Lower leg skin (tissue), 3 donors: Measurements from ENCODE around the gene CHTOP.

Experiments
- CTCF ChIP-seq, 3 donors: fragments of 450-650 bp; IDR thresholded peaks; one replicate each; pipeline ENCODE4 v1.5.1; 2016; ENCODE audit warnings: antibody characterized with exemption in 3 of 3, mild to moderate bottlenecking in 3 of 3, moderate library complexity in 2 of 3
- POLR2A ChIP-seq, 2 donors: fragments of 450-650 bp; IDR thresholded peaks; one replicate each; pipeline ENCODE4 v1.6.1; 2016 to 2017; ENCODE audit warnings: antibody characterized with exemption in 2 of 2, mild to moderate bottlenecking in 1 of 2, moderate library complexity in 1 of 2

DNA sequence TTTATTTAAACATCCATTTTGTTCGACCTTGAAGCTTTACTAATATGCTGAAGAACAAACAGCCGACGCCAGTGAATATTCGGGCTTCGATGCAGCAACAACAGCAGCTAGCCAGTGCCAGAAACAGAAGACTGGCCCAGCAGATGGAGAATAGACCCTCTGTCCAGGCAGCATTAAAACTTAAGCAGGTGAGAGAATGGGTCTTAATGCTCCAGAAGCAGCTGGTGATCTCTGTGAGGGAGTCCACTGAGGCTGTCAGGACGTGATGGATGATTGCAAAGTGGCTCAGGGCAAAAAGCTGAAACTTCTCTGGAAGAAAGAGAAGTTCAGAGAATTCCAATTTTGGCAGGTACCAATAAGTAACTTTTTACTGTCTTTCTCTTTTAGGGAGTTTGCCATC lies 4.4 kb downstream of the CHTOP start:
- TF ChIP-seq CTCF (IDR thresholded peaks at IDR 0.05), result no peak
- no peak for TF ChIP-seq POLR2A (IDR thresholded peaks at IDR 0.05)
